Osteoblast (primary cell): ENCODE measurements around the gene RAPGEF1. TPM values are rescaled to one million over a fixed set of nuclear protein-coding genes. Genes with fewer than 3 reads are reported as not detected.
"Not testable (repeated sequence)": the region's sequence is repeated elsewhere in the genome, so short reads cannot be mapped to it uniquely, and the experiment has no call there.

Experiments
- DNase-seq: peaks from one replicate; pipeline ENCODE4 v3.0.0; 2011; ENCODE audit warnings: low spot score, mixed read lengths; ENCODE audit not compliant: insufficient read length; ENCODE audit errors: missing footprints
- H2AFZ ChIP-seq: 2 replicates; pipeline ENCODE4 v1.6.0; 2011; ENCODE audit warnings: mild to moderate bottlenecking, low read length
- H3K27ac ChIP-seq: 2 replicates; pipeline ENCODE4 v1.5.1; 2011; ENCODE audit warnings: mild to moderate bottlenecking, low read depth, low read length, moderate library complexity
- H3K27me3 ChIP-seq: 2 replicates; pipeline ENCODE4 v1.6.0; 2012; ENCODE audit warnings: mild to moderate bottlenecking, control low read depth, inconsistent platforms, low read length, moderate library complexity; ENCODE audit not compliant: insufficient read depth
- H3K36me3 ChIP-seq: 2 replicates; pipeline ENCODE4 v1.5.1; 2011; ENCODE audit warnings: mild to moderate bottlenecking, low read length, control low read depth, moderate library complexity; ENCODE audit not compliant: insufficient read depth
- H3K4me1 ChIP-seq: 2 replicates; pipeline ENCODE4 v1.5.1; 2011; ENCODE audit warnings: mild to moderate bottlenecking, low read length, control low read depth, moderate library complexity; ENCODE audit not compliant: insufficient read depth
- H3K4me2 ChIP-seq: 2 replicates; pipeline ENCODE4 v1.6.0; 2011; ENCODE audit warnings: mild to moderate bottlenecking, low read length; ENCODE audit not compliant: insufficient read depth
- H3K4me3 ChIP-seq: fragments of 200-600 bp; sonication (generic); 3 replicates; pipeline ENCODE4 v1.5.1; 2012; ENCODE audit warnings: mild to moderate bottlenecking, low read length, inconsistent platforms; ENCODE audit not compliant: insufficient read depth
- H3K79me2 ChIP-seq: 2 replicates; pipeline ENCODE4 v1.6.0; 2012; ENCODE audit warnings: mild to moderate bottlenecking, low read length, control low read depth, inconsistent platforms; ENCODE audit not compliant: insufficient read depth
- H3K9me3 ChIP-seq: 2 replicates; pipeline ENCODE4 v1.5.1; 2011; ENCODE audit warnings: low read depth, low read length, control low read depth
- H4K20me1 ChIP-seq: 2 replicates; pipeline ENCODE4 v1.6.0; 2012; ENCODE audit warnings: mild to moderate bottlenecking, low read length, control low read depth; ENCODE audit not compliant: insufficient read depth
- CTCF ChIP-seq: IDR thresholded peaks from 2 replicates; pipeline ENCODE4 v1.5.1; 2011; ENCODE audit warnings: mild to moderate bottlenecking, low read depth, low read length, moderate library complexity; ENCODE audit errors: extremely low read depth
- total RNA-seq: library from RNA; depleted of rRNA; stranded (reverse); fragments of >200 nt; gene quantifications from 2 replicates; pipeline ENCODE4 v1.2.3, GENCODE V29; 2012

The RAPGEF1 gene
- total RNA-seq, 1 donor: 34.7 TPM

- peaks cover 3% of the 10 kb centered on the region for H4K20me1 ChIP-seq
- DNase-seq: no peak
- no peak overlapping the region for H2AFZ ChIP-seq
- peak overlapping the region; percentile 42 for H3K4me2 ChIP-seq
- peaks cover 76% of the 10 kb centered on the region for H3K79me2 ChIP-seq
- no peaks in the 10 kb centered on the region for H3K9me3 ChIP-seq
- peaks cover 44% of the 10 kb centered on the region for H3K4me1 ChIP-seq
- peak overlapping the region; percentile 48 for H3K27ac ChIP-seq
- no peaks in the 10 kb centered on the region for H3K27me3 ChIP-seq
- no peak for TF ChIP-seq CTCF
- H3K36me3 ChIP-seq: no peaks in the 10 kb centered on the region
- no peak overlapping the region for H3K4me3 ChIP-seq
Observed at GRCh38 chr9:131709771-131710431, 30.0 kb downstream of the RAPGEF1 start.

GRCh38 chr9:131709010-131709770, 30.7 kb downstream of the RAPGEF1 start:
- H3K4me3 ChIP-seq, H3K27me3 ChIP-seq, DNase-seq, H2AFZ ChIP-seq, H3K36me3 ChIP-seq, H3K9me3 ChIP-seq, H4K20me1 ChIP-seq: not testable (repeated sequence)
- peaks cover 37% of the 10 kb centered on the region for H3K4me1 ChIP-seq
- H3K79me2 ChIP-seq: peaks cover 80% of the 10 kb centered on the region
- H3K27ac ChIP-seq: peak overlapping the region; percentile 48
- peak overlapping the region; percentile 42 for H3K4me2 ChIP-seq

- Histone ChIP-seq H3K79me2 (peaks cover 87% of the 10 kb centered on the region), H3K4me1 (peaks cover 37% of the 10 kb centered on the region), H2AFZ (no peak overlapping the region), H3K9me3 (no peaks in the 10 kb centered on the region), H3K4me3 (no peak overlapping the region), H3K36me3 (no peaks in the 10 kb centered on the region), H4K20me1 (peaks cover 8% of the 10 kb centered on the region), H3K27ac (peak overlapping the region; percentile 73), H3K27me3 (no peaks in the 10 kb centered on the region), H3K4me2 (peak overlapping the region; percentile 68)
- TF ChIP-seq CTCF: no peak
- DNase-seq: no peak
Observed at GRCh38 chr9:131708226-131709002, 31.5 kb downstream of the RAPGEF1 start.

GRCh38 chr9:131707733-131708157, 32.1 kb downstream of the RAPGEF1 start:
- Histone ChIP-seq H3K79me2 (peaks cover 87% of the 10 kb centered on the region), H3K36me3 (no peaks in the 10 kb centered on the region), H3K9me3 (no peaks in the 10 kb centered on the region), H2AFZ (no peak overlapping the region), H3K27me3 (no peaks in the 10 kb centered on the region), H3K4me1 (peaks cover 37% of the 10 kb centered on the region), H4K20me1 (peaks cover 8% of the 10 kb centered on the region), H3K27ac (peak overlapping the region; percentile 73), H3K4me3 (peak overlapping the region; percentile 33), H3K4me2 (peak overlapping the region; percentile 68)
- TF ChIP-seq CTCF: no peak
- peak; percentile 81 for DNase-seq
